ENCODE measurements around the gene JARID2.

Gene JARID2

GRCh38 chr6:15389084-15389764 lies 143.4 kb downstream of the JARID2 start:
- DNase-seq (ENCODE audit: low read depth, low spot score) = no peak
- no peak overlapping the region for H3K27ac ChIP-seq

- DNase-seq (ENCODE audit: low read depth, low spot score) = no peak
- no peak overlapping the region for H3K27ac ChIP-seq
Measured at GRCh38 chr6:15389765-15390723, 144.2 kb downstream of the JARID2 start.

DNA sequence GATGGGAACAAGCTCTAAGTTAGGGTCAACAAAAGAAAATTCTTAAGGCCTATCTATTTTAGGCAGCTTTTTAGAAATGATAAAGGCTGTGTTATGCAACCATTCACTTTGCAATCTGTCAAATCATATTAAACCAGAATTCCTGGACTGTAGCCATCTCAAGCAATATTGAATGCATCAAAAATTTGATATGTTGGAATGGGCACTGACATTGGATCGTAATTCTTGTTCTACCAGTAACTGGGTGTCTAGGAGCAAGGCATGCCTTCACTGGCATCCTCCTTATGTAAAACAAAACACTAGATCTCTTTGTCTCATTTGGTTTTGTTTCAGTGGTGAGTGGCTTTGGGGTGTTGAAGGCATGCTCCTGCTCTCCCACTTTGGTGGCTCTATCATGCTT lies 145.6 kb downstream of the JARID2 start:
- no peak for DNase-seq (ENCODE audit: low read depth, low spot score)
- no peak overlapping the region for H3K27ac ChIP-seq

DNA sequence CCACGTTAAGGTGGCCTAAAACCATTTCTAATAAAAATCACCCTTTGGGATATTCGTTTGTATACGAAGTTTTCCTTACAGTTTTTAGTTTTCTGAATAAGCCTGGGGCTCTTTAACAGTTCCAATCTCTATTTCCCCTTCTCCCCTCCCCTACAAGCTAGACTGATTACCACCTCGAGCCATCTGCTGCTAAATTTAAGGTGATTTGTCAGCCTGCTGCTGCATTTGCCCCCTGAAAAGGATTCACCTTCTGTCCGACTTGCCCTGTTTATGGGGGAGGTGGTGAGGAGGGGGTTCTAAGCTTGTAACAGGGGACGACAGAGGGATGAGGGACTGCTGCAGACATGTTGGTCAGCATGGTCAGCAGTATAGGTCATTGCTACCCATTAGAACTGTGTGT lies 146.3 kb downstream of the JARID2 start:
- H3K27ac ChIP-seq = no peak overlapping the region
- no peak for DNase-seq (ENCODE audit: low read depth, low spot score)

DNA sequence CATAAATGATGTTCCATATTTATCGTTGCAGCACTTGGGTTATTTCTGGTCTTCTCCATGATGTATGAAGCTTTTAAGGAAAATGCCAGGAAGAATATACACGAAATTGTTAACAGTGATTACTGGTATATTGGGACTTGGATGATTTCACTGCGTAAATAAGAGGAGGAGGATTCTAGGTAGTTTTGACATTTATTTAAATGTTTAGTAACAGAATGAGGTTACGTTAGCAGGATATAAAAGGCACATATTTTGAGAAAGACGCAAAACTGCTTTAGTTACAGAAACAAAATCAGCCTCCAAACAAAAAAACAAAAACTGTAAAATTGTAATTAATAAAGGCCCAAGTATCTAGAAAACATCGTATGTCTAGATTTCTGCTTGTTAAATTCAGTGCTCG lies 147.7 kb downstream of the JARID2 start:
- DNase-seq (ENCODE audit: low read depth, low spot score) = no peak
- no peak overlapping the region for H3K27ac ChIP-seq

GRCh38 chr6:15395087-15395486 lies 149.2 kb downstream of the JARID2 start:
- H3K27ac ChIP-seq = no peak overlapping the region
- no peak for DNase-seq (ENCODE audit: low read depth, low spot score)

GRCh38 chr6:15396808-15397207 lies 150.9 kb downstream of the JARID2 start:
- DNase-seq (ENCODE audit: low read depth, low spot score) = no peak
- no peak overlapping the region for H3K27ac ChIP-seq

DNA sequence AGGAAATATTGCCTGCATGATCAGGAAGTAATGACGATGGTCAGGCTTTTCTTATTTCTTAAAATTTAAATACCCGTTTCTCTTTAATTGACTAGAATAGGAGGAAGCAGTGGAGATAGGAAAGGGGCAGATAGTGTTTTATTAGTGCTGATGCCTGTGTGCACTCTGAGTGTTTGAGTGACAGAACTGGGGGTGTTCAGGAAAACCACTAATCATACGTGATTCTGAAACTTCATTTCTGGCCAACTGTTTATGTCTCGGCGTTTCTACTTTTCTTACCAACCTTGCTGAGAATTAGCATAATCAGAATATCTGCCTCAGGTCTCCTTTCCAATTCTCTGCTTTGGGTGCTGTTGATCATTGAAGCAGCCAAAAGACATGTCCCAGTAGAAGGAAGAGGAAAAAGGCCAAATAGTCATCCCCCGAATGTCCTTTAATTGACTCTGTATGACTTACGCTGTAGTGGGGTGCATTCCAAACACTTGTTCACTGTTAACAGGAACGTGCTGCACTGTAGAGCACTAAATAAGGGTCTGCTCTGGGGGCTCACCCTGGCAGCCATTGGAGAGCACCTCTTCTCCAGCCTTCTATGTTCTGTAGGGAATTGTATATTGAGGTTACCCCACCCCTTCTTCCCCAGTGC lies 152.9 kb downstream of the JARID2 start:
- H3K27ac ChIP-seq = no peak overlapping the region
- no peak for DNase-seq (ENCODE audit: low read depth, low spot score)

- H3K27ac ChIP-seq = no peak overlapping the region
- DNase-seq (ENCODE audit: low read depth, low spot score) = no peak
Measured at GRCh38 chr6:15399641-15400470, 154.0 kb downstream of the JARID2 start.

DNA sequence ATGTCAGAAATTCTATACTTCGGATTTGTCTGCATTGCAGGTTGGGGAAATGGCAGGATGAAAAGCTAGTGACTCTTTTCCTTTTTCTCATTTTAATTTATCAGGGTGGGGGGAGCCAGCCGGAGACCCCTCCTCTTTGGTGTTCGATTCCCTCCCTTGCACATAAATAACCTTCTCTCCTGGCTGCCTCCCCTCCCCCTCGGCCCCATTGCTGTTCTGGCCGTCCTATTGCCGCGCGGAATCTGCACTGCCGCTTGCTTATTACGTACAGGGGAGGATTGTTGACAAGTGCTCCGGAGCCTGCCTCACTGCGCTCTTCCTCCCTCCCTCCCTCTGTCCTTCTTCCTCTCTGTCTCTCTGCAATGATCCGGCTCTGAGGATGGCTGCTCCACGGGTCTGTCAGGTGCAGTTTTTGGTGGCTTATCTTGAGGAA lies 154.7 kb downstream of the JARID2 start:
- no peak overlapping the region for H3K27ac ChIP-seq
- no peak for DNase-seq (ENCODE audit: low read depth, low spot score)

DNA sequence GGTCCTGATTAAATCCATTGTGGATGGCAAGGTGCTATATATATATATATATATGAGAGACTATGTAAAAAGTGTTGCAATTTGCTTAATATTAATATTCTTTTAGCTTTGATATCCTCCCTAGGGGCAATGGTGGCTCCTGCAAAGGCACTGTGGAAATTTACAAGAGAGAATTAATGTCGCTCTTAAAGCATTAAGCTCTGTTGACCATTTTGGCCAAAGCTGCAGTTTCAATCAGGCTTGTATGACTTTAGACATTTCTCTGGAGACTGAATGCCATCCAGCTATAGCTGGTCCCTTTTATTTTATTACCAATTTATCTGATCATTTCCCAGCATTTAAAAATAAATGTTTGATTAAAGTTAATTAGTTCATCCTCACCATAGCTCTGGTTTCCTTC lies 155.3 kb downstream of the JARID2 start:
- DNase-seq (ENCODE audit: low read depth, low spot score) = no peak
- no peak overlapping the region for H3K27ac ChIP-seq

- no peak overlapping the region for H3K27ac ChIP-seq
- DNase-seq (ENCODE audit: low read depth, low spot score) = no peak
Measured at GRCh38 chr6:15401769-15402250, 155.9 kb downstream of the JARID2 start.

- no peak for DNase-seq (ENCODE audit: low read depth, low spot score)
- H3K27ac ChIP-seq = no peak overlapping the region
Measured at GRCh38 chr6:15402406-15403045, 156.7 kb downstream of the JARID2 start.

- H3K27ac ChIP-seq = no peak overlapping the region
- no peak for DNase-seq (ENCODE audit: low read depth, low spot score)
Measured at GRCh38 chr6:15403094-15403755, 157.4 kb downstream of the JARID2 start.

DNA sequence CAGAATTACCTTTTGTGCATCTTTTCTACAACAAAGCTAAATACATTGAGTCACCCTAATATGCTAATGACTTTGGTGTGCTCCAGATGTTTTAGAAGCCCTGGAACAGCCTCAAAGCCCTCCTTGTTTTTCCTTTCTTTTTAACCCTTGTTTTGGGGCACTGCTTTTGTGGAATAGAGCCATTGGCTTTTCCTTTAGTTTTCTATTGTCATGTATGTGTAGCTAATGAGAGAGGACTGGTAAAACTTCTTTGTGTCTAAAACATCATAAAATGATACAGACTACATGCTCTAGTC lies 158.8 kb downstream of the JARID2 start:
- DNase-seq (ENCODE audit: low read depth, low spot score) = no peak
- no peak overlapping the region for H3K27ac ChIP-seq

DNA sequence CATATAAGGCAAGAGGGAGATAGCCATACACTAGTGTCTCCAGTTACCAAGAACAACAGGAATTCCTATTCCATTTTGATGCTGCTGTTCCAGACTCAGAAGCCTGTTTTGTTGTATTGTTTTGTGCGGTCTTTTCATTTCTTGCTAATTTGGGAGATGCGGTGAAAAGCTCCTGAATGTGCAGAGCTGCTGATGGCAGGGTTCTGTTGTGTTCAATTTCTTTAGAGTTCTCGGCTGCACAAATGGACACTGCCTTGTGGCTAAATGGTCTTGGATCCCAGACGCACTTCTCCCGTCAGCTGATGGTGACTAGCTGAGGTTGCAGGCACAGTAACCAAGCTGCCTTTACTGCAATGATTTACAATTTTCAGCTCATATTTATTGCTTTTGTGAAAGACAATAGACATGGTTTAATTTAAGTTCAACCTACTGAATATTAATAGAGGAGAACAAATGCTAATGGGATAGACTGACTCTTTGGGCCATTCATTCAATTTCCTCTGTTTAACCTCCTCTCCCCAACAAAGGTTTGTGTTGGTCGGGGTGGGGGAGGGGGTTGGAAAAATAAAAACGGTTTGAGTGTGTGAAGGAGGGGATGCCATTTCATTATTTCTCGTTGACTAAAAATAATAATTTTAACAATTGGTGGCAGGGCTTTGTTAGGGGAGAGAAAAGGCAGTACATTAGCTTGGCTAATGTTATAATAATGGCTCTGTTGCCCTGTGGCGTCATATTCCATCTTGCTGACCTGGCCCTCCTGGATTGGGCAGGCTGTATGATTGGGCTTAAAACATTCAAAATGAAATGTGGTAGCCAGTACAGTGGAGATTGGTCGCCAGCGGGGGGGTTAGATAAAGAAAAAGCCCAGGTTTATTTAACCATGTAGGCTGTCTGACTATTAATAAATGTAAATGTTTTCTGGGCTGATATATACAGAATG lies 159.5 kb downstream of the JARID2 start:
- DNase-seq (ENCODE audit: low read depth, low spot score) = no peak
- H3K27ac ChIP-seq = no peak overlapping the region

GRCh38 chr6:15406452-15406851 lies 160.6 kb downstream of the JARID2 start:
- H3K27ac ChIP-seq = no peak overlapping the region
- no peak for DNase-seq (ENCODE audit: low read depth, low spot score)

GRCh38 chr6:15408008-15408407 lies 162.1 kb downstream of the JARID2 start:
- H3K27ac ChIP-seq = no peak overlapping the region
- DNase-seq (ENCODE audit: low read depth, low spot score) = no peak
